ENCODE data around the gene TMEM171.

GRCh38 chr5:73170522-73170921, 50.1 kb downstream of the TMEM171 start:
- TF ChIP-seq CTCF (IDR thresholded peaks at IDR 0.05 in 2 of 3, conservative IDR thresholded peaks at IDR 0.05 in 1 of 3; ENCODE audit: borderline replicate concordance in 1 of 3, insufficient read depth in 1 of 3, low read depth in 2 of 3, low read length in 2 of 3): peak; percentile 38 to 82 (median 69); a peak in 5 of 6 replicates
- no peak for TF ChIP-seq EGR1 (IDR thresholded peaks at IDR 0.05; ENCODE audit: low read depth)
- TF ChIP-seq POLR2AphosphoS5 (IDR thresholded peaks at IDR 0.05; ENCODE audit: low read depth, low read length): no peak
- TF ChIP-seq CEBPB (IDR thresholded peaks at IDR 0.05; ENCODE audit: low read depth): no peak
- no peak for TF ChIP-seq YY1 (IDR thresholded peaks at IDR 0.05; ENCODE audit: extremely low read depth, insufficient replicate concordance, low read depth, low read length)
- TF ChIP-seq POLR2A (IDR thresholded peaks at IDR 0.05; ENCODE audit: borderline replicate concordance, extremely low read depth, insufficient read depth, insufficient read length): no peak
- no peak for TF ChIP-seq ELF1 (IDR thresholded peaks at IDR 0.05; ENCODE audit: borderline replicate concordance, low read depth)

Data from HCT116 (cell line).